Measurements from ENCODE around the gene SSH2.
"Not testable (repeated sequence)": the region's sequence is repeated elsewhere in the genome, so short reads cannot be mapped to it uniquely, and the experiment has no call there.

Gene SSH2

DNA sequence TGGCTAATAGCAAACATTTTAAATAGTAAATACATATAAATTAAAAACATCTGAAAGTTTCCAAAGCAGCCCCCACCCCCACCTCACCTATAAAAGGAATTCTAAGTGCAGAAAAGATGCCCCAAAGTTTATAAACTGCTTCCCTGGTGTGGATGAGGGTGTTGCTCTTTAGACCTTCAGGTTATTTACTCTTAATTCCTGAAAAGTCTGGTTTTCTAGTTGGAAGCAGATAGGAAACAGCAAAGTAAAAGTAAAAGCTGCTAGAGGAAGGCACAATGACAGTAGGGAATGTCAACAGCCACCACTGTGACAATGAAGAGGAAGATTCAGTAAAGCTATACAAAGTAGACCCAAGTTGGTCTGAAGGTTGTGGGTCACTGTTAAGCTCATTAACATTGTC lies 37.8 kb downstream of the SSH2 start:
- no peak for TF ChIP-seq FOXP2 (optimal IDR thresholded peaks at IDR 0.05; ENCODE audit: control extremely low read depth, extremely low read length, insufficient read depth)
- TF ChIP-seq EZH2 (IDR thresholded peaks at IDR 0.05) = no peak
- no peak for TF ChIP-seq POLR2AphosphoS5 (IDR thresholded peaks at IDR 0.05; ENCODE audit: borderline replicate concordance, low read depth, low read length)
- Histone ChIP-seq H3K9ac (ENCODE audit: insufficient read length) (no peak overlapping the region), H3K9me3 (ENCODE audit: low read depth, low read length) (no peaks in the 10 kb centered on the region), H3K36me3 (ENCODE audit: insufficient read depth, low read length) (no peaks in the 10 kb centered on the region), H3K4me3 (no peak overlapping the region), H3K27ac (no peak overlapping the region)
- DNase-seq (ENCODE audit: low read depth, low spot score) = no peak

DNA sequence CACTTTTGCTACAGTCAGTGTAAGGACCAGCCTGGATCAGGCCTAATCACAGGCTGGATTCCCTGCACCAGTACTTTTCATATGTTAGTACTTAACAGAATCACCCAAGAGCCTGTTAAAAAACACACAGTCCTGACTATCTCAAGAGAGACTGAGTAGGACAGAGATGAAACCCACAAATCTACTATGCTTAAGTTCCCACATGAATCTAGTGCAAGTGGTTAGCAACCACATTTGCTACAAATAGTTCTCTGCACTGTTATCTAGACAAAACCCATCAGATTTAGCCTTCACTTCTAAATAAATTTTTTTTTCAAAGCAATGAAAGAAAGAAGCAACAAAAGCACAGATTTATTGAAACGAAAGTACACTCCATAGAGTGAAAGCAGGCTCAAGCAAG lies 38.9 kb downstream of the SSH2 start:
- no peak for TF ChIP-seq EZH2 (IDR thresholded peaks at IDR 0.05)
- TF ChIP-seq FOXP2 (optimal IDR thresholded peaks at IDR 0.05; ENCODE audit: control extremely low read depth, extremely low read length, insufficient read depth) = no peak
- TF ChIP-seq POLR2AphosphoS5 (IDR thresholded peaks at IDR 0.05; ENCODE audit: borderline replicate concordance, low read depth, low read length) = no peak
- H3K36me3 ChIP-seq (ENCODE audit: insufficient read depth, low read length) = no peaks in the 10 kb centered on the region

DNA sequence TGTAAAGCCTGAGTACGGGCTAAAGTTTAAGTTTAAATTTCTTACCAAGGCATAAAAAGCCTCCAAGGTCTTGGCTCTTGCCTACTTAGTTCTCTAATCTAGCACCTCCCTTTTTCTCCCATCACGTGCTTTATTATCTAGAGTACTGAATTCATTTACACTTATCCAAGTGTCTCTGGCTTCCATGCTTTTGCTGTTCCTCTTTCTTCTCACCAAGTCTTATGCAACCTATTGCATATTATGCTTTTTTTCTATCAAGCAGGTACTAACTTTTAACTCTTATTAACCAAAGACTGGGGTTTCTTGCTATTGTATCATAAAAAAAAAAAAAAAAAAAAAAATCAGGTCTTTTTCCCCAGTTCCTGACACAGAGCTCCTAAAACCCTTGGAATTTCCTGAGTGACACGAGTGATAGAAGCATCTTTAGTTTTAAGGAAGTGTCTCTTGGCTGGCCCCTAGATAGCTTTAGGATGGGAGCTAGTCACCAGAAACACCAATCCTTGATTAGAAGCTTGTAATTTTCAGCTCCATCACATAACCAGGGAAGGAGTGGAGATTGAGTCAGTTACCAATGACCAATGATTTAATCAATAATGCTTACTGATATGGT lies 44.9 kb downstream of the SSH2 start:
- no peaks in the 10 kb centered on the region for H3K36me3 ChIP-seq (ENCODE audit: insufficient read depth, low read length)
- no peaks in the 10 kb centered on the region for H3K9me3 ChIP-seq (ENCODE audit: low read depth, low read length)
- H3K27ac ChIP-seq = no peak overlapping the region

More for the DNA sequence above, 38.9 kb downstream of the SSH2 start:
- no peak for DNase-seq (ENCODE audit: low read depth, low spot score)
- no peak overlapping the region for H3K4me3 ChIP-seq
- no peak overlapping the region for H3K27ac ChIP-seq
- H3K9ac ChIP-seq (ENCODE audit: insufficient read length) = no peak overlapping the region
- H3K9me3 ChIP-seq (ENCODE audit: low read depth, low read length) = no peaks in the 10 kb centered on the region

DNA sequence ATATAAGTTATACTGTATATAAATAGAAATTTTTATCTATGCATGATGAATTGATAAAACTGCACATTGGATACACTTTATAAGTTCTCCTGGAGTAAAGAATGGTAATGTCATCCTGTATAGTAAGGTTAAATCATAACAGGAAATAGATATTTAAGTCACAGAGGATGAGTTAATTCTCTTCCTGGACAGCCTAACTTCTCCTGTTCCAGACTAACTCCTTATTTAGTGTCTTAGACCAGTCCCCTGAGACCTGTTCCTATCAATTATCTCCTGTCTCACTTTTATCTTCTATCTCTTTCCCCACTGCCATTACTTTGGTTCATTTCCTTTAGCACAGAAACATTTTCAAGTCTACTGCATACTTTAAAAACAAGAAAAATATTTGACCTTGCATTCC lies 46.5 kb downstream of the SSH2 start:
- Histone ChIP-seq H3K4me3 (no peak overlapping the region), H3K27ac (0 out of 2 replicates have a peak overlapping the region, but pooled peaks have one; percentile 35)
- TF ChIP-seq EZH2 (IDR thresholded peaks at IDR 0.05) = no peak
- no peak for TF ChIP-seq POLR2AphosphoS5 (IDR thresholded peaks at IDR 0.05; ENCODE audit: borderline replicate concordance, low read depth, low read length)
- no peak for TF ChIP-seq FOXP2 (optimal IDR thresholded peaks at IDR 0.05; ENCODE audit: control extremely low read depth, extremely low read length, insufficient read depth)

More for the DNA sequence above, 44.9 kb downstream of the SSH2 start:
- no peak for TF ChIP-seq EZH2 (IDR thresholded peaks at IDR 0.05)
- no peak for TF ChIP-seq POLR2AphosphoS5 (IDR thresholded peaks at IDR 0.05; ENCODE audit: borderline replicate concordance, low read depth, low read length)
- no peak for TF ChIP-seq FOXP2 (optimal IDR thresholded peaks at IDR 0.05; ENCODE audit: control extremely low read depth, extremely low read length, insufficient read depth)
- DNase-seq (ENCODE audit: low read depth, low spot score) = no peak
- H3K9ac ChIP-seq (ENCODE audit: insufficient read length) = no peak overlapping the region
- H3K4me3 ChIP-seq = no peak overlapping the region

DNA sequence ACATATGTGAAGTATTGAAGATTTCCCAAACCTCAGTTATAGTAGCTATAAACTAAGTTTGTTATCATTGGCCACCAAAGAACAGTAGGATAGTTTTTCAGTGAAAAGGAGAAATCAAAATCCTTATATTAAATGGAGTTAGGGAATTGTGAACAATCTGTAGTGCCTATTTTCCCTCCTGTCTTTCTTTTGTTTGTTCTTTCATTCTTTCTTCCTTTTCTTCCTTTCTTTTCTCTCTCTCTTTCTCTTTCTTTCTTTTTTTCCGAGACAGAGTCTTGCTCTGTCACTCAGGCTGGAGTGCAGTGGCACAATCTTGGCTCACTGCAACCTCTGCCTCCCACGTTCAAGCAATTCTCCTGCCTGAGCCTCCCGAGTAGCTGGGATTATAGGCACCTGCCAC lies 48.8 kb downstream of the SSH2 start:
- Histone ChIP-seq H3K4me3 (no peak overlapping the region), H3K9ac (ENCODE audit: insufficient read length) (no peak overlapping the region), H3K9me3 (ENCODE audit: low read depth, low read length) (no peaks in the 10 kb centered on the region), H3K36me3 (ENCODE audit: insufficient read depth, low read length) (no peaks in the 10 kb centered on the region), H3K27ac (no peak overlapping the region)
- DNase-seq (ENCODE audit: low read depth, low spot score) = no peak
- TF ChIP-seq POLR2AphosphoS5 (IDR thresholded peaks at IDR 0.05; ENCODE audit: borderline replicate concordance, low read depth, low read length) (no peak), FOXP2 (optimal IDR thresholded peaks at IDR 0.05; ENCODE audit: control extremely low read depth, extremely low read length, insufficient read depth) (no peak), EZH2 (IDR thresholded peaks at IDR 0.05) (no peak)

More for the DNA sequence above, 46.5 kb downstream of the SSH2 start:
- no peak for DNase-seq (ENCODE audit: low read depth, low spot score)
- H3K9me3 ChIP-seq (ENCODE audit: low read depth, low read length) = no peaks in the 10 kb centered on the region
- no peak overlapping the region for H3K9ac ChIP-seq (ENCODE audit: insufficient read length)
- H3K36me3 ChIP-seq (ENCODE audit: insufficient read depth, low read length) = no peaks in the 10 kb centered on the region

DNA sequence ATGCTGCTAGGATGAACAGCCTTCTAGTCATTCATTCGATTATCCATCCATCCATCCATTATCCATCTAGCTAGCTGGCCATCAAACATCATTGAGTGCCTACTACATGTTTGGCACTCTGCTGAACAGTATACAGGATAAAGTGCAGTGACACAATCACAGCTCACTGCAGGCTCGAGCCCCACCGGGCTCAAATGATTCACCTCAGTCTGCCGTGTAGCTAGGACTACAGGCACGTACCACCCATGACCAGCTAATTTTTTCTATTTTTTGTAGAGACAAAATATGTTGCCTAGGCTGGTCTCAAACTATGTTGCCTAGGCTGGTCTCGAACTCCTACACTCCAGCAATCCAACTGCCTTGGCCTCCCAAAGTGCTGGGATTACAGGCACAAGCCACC lies 50.0 kb downstream of the SSH2 start:
- no peak overlapping the region for H3K4me3 ChIP-seq
- TF ChIP-seq FOXP2 (optimal IDR thresholded peaks at IDR 0.05; ENCODE audit: control extremely low read depth, extremely low read length, insufficient read depth) = no peak
- TF ChIP-seq POLR2AphosphoS5 (IDR thresholded peaks at IDR 0.05; ENCODE audit: borderline replicate concordance, low read depth, low read length) = no peak
- no peak for TF ChIP-seq EZH2 (IDR thresholded peaks at IDR 0.05)
- no peak overlapping the region for H3K27ac ChIP-seq
- H3K9me3 ChIP-seq (ENCODE audit: low read depth, low read length) = no peaks in the 10 kb centered on the region
- H3K36me3 ChIP-seq (ENCODE audit: insufficient read depth, low read length) = no peaks in the 10 kb centered on the region
- no peak overlapping the region for H3K9ac ChIP-seq (ENCODE audit: insufficient read length)
- no peak for DNase-seq (ENCODE audit: low read depth, low spot score)

DNA sequence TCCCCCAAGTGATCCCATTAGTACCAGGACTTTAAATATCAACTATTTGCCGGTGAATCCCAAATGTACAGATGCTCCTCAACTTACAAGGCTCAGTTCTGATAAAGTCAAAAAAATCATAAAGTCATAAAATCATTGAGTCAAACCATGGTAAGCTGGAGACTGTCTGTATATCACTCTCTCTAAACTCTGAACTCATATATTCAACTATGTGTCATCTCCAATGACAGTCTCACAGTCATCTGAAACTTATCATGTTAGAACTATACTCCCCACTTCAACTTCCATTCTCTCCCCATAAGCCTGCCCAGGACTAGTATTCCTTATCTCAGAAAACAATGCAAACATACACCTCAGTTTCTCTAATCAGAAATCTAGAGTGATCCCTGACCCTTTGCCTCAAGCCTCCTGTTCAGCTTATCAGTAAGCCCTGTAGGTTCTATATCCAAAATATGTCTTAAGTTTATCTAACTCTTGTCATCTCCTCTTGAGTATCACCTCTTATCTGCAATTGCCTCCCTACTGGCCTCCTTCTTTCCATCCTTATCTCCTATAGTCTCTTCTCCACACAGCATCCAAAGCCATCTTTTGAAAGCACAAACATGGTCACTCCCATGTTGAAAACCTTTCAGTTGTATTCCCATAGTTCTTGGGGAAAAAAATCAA lies 55.0 kb downstream of the SSH2 start:
- no peak overlapping the region for H3K9ac ChIP-seq (ENCODE audit: insufficient read length)

DNA sequence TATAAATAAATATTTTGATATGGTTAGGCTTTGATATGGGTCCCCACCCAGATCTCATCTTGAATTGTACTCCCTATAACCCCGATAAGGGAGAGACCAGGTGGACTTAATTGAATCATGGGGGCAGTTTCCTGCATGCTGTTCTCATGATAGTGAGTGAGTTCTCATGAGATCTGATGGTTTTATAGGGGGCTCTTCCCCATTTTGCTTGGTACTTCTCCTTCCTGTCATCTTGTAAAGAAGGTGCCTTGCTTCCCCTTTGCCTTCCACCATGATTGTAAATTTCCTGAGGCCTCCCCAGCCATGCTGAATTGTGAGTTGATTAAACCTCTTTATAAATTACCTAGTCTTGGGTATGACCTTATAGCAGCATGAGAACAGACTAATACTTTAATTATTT lies 55.7 kb downstream of the SSH2 start:
- not testable (repeated sequence) for H3K27ac ChIP-seq; H3K4me3 ChIP-seq; DNase-seq (ENCODE audit: low read depth, low spot score); H3K9me3 ChIP-seq (ENCODE audit: low read depth, low read length); H3K36me3 ChIP-seq (ENCODE audit: insufficient read depth, low read length); H3K9ac ChIP-seq (ENCODE audit: insufficient read length)

More for the DNA sequence above, 55.0 kb downstream of the SSH2 start:
- no peaks in the 10 kb centered on the region for H3K9me3 ChIP-seq (ENCODE audit: low read depth, low read length)
- H3K4me3 ChIP-seq = no peak overlapping the region
- no peak overlapping the region for H3K27ac ChIP-seq
- no peak for TF ChIP-seq EZH2 (IDR thresholded peaks at IDR 0.05)
- TF ChIP-seq FOXP2 (optimal IDR thresholded peaks at IDR 0.05; ENCODE audit: control extremely low read depth, extremely low read length, insufficient read depth) = no peak
- TF ChIP-seq POLR2AphosphoS5 (IDR thresholded peaks at IDR 0.05; ENCODE audit: borderline replicate concordance, low read depth, low read length) = no peak
- DNase-seq (ENCODE audit: low read depth, low spot score) = no peak
- H3K36me3 ChIP-seq (ENCODE audit: insufficient read depth, low read length) = no peaks in the 10 kb centered on the region

DNA sequence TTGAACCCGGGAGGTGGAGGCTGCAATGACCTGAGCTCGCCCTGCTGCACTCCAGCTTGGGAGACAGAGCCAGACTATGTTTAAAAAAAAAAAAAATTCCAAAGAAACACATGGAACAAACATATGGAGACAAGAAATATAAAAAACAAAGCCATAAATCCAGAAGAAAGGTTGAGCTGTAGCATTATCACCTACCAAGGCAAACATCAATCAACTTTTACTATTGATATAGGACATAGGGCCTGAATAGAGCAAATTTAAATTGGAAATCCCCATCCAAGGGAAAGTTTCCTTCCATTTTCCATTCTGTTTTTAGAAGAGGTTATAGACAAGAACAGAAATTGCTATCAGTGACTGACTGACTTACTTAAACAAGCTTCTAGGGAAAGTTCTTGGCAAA lies 56.6 kb downstream of the SSH2 start:
- no peak overlapping the region for H3K9ac ChIP-seq (ENCODE audit: insufficient read length)
- DNase-seq (ENCODE audit: low read depth, low spot score) = no peak
- no peaks in the 10 kb centered on the region for H3K9me3 ChIP-seq (ENCODE audit: low read depth, low read length)
- TF ChIP-seq EZH2 (IDR thresholded peaks at IDR 0.05) = no peak
- TF ChIP-seq FOXP2 (optimal IDR thresholded peaks at IDR 0.05; ENCODE audit: control extremely low read depth, extremely low read length, insufficient read depth) = no peak
- no peak for TF ChIP-seq POLR2AphosphoS5 (IDR thresholded peaks at IDR 0.05; ENCODE audit: borderline replicate concordance, low read depth, low read length)
- H3K27ac ChIP-seq = no peak overlapping the region
- no peaks in the 10 kb centered on the region for H3K36me3 ChIP-seq (ENCODE audit: insufficient read depth, low read length)
- H3K4me3 ChIP-seq = no peak overlapping the region
